NCI-H524 (cell line): Measurements from ENCODE around the gene CYREN.

ENCODE experiments used
- DNase-seq, 2 experiments: peaks; one replicate each; lab custom pipeline; 2025; lab: John Stamatoyannopoulos, UW

CYREN gene

DNA sequence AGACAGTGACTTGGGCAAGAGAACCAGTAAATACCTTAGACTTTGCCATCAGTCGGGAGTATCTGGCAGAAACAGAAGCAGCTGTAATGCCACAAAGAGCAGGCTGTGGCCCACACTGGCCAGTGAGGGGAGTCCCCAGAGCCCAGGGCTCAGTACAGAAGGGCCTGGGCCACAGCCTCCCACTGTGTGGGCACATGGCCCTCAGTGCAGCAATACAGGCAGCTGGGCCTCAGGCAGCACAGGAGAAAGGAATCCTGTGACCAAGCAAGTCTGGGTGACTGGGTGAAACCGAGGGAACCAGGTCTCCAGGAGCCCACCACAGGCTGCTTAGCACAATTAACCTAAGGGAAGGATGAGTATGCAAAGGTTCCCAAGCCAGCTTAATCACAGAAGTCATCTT lies 26.8 kb upstream of the CYREN start:
- DNase-seq: no peak

DNA sequence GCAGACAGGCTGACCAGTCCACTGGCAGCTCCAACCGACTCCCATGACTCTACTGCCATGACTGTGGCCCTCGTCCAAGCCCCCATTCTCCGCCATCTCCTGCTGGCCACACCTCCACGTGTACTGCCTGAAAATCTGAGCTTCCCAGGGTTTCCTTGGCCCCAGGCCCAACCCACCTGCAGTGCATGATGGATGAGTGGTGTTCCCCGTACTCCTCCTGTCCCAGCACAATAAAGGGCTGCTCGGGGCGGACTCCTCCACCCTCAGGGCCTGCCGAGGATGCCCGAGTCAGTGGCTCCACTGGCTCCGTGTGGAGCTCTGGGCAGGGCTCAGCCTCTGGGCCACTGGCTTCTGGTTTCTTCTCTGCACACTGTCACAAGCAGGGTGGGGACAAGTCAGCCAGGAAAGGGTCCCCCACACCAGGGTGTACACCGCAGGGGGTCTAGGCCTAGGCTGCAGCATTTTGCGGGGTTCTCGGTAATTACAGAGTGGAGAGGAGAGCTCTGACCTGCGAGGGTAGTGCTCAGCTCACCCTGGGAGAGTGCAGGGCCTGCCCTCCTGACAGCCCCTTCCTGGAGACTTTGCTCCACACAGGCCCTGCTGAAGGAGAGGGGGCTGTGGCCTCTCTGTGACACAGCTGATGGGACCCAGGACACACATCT lies 25.6 kb upstream of the CYREN start:
- no peak for DNase-seq

GRCh38 chr7:135195156-135195555 lies 24.6 kb upstream of the CYREN start:
- no peak for DNase-seq

DNA sequence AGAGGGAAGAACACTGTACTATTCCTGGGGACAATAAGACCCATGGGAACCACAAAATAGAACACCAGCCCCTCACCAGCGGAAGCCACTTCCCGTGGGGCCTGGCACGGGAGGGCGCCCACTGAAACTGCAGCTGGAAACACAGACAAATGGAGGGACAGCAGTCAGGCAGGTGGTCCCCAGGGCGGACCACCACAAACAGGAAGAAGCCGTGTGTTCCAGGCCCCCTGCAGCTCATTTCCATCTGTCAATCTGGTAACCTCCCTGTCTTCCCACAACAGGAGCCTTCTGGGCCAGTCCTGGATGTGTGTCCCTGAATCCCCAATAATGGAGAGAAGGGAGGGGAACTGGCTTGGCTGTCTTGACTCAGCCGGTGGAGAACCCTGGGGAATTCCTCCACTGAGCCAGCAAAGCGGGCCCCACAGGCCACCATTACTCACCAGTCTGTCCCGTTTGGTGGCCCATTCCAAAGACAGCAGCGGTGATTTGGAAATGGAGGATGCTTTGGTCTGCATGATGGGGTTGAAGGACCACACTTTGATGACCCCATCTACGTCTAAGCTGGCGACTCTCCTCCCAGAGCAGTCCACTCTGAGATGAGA lies 24.1 kb upstream of the CYREN start:
- DNase-seq: no peak

DNA sequence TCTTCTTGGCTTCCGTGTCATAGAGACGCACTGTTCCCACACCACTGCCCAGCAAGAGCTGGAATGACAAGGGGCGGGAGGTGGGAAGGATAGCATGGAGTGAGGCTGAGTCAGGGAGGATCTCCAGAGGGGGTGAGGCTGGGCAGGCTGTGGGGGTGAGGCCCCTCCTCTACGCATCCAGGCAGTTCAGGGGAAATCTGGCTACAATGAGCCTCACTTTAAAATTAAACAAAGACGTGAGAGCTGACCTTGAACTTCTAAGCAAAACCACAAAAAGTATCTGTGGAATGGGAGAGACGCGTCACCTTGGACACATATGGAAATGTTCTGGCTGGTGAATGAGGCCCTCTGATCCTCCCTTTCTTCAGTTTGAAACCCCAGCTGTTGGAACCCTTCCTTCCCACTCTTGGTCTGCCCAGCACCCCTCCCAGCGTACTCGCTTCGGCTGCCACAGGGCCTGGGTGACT lies 23.1 kb upstream of the CYREN start:
- DNase-seq: no peak

- no peak for DNase-seq
Observed at GRCh38 chr7:135192914-135193536, 22.5 kb upstream of the CYREN start.

- no peak for DNase-seq
Observed at GRCh38 chr7:135190703-135191102, 20.2 kb upstream of the CYREN start.

DNA sequence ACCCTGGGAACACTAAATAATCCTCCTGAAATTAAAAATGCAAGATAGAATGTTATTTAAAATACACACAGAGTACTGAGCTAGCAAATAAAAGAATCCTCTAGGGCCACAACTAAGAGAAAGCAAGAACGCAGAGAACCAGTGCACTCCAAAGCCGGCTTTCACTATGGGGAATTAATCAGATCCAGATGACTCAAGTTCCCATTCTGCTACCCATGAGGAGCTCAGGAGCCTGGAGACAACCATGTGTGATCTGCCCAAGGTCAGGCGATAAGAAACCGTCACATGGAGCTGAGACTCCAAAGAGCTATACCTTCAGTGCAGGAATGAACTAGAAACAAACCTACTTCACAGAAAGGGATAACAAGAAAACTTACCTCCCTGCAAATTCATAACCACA lies 19.5 kb upstream of the CYREN start:
- no peak for DNase-seq

DNA sequence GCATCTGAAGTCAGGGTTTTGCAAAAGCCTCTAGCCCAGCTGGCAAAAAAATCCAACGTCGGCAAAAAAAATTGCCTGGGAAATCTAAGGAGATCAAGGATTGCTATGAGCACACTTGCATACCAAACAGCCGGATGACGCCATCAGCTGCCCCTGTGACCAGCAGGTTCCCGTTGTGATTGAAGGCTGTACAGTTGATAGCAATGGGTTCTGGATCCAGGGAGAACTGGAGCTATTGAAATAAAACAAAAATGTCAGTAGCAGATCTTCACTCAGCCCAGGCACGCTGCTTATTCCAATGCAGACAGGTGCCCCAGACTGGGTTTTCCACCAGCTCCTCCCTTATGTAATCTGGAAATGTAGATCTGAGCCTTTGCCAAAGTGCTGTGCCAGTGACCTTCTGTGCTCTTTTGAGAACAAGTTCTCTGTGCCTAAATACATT lies 18.7 kb upstream of the CYREN start:
- no peak for DNase-seq

- DNase-seq: no peak
Observed at GRCh38 chr7:135188298-135188984, 17.9 kb upstream of the CYREN start.

- no peak for DNase-seq
Observed at GRCh38 chr7:135186841-135187253, 16.3 kb upstream of the CYREN start.

- DNase-seq: no peak
Observed at GRCh38 chr7:135186261-135186540, 15.7 kb upstream of the CYREN start.

- no peak for DNase-seq
Observed at GRCh38 chr7:135185471-135186260, 15.2 kb upstream of the CYREN start.

- DNase-seq: no peak
Observed at GRCh38 chr7:135184254-135184841, 13.8 kb upstream of the CYREN start.

DNA sequence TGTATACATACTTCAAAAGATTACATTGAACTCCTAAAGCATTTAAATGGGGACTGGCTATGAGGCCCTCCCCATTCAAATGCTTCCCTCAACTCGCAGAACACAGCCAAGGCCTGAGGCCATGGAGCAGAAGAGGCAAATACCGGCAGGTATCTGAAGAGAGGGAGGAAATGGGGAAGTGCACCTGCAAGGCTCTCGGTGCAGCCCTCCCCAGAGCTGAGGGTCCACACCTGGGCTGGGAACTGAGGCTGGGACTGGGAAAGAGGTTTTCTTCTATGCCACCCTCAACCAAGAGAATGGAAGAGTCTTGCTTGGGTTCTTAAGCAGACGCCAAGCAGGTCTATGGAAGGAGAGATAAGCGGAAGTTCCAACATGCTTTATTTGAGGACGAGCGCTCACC lies 13.0 kb upstream of the CYREN start:
- DNase-seq: no peak

DNA sequence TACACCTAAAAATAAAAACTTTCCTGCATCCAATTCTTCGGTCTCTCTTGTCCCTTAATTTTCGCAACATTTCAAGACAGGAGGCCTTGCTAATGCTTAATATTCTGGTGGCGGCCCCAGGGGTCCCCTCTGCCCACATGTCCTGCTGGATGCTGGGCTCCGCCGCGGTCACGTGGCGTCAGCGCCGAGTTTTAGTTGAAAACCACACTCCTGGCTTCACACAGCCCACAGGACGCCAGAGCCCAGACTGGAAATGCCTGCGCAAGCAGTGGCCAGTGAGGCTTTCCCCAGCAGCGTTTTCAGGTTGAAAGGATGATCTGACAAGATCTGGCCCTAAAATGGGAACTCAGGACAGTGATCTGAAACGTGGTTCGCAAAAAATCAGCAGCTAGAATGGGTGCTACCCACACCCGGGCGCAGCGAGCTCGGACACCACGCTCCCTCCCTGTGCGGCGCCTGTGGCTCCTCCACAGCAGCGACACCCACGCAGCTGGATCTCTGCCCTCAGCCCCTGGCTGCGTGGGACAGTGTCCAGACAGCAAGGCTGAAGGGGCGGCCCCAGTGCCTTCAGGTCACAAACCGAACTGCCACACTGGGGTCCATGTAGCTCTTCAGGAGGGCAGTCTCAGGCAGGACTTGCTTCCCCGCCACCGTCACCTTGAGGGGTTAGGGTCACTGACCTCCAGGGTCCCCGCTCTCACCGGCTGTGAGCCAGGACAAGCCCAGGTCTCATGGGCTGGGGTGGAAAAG lies 11.6 kb upstream of the CYREN start:
- no peak for DNase-seq

GRCh38 chr7:135181261-135181928 lies 10.9 kb upstream of the CYREN start:
- DNase-seq: no peak

DNA sequence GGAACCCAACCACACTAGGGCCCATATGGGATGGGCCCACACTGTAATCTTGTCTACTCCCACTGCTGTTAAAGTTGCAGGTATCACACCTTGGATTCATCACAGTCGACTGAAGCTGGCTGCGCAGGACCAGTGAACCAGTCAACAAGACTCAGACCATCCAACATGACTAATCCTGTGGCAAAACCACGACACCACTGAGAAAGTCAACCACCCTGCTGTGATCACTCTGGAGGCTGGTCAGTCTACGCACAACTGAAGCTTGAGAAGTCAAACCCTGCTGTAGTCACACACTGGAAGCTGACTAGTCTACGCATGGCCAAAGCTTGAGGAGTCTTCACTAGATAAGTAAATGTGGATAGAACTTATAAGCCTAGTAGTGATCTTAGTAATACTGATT lies 9.6 kb upstream of the CYREN start:
- DNase-seq: no peak

DNA sequence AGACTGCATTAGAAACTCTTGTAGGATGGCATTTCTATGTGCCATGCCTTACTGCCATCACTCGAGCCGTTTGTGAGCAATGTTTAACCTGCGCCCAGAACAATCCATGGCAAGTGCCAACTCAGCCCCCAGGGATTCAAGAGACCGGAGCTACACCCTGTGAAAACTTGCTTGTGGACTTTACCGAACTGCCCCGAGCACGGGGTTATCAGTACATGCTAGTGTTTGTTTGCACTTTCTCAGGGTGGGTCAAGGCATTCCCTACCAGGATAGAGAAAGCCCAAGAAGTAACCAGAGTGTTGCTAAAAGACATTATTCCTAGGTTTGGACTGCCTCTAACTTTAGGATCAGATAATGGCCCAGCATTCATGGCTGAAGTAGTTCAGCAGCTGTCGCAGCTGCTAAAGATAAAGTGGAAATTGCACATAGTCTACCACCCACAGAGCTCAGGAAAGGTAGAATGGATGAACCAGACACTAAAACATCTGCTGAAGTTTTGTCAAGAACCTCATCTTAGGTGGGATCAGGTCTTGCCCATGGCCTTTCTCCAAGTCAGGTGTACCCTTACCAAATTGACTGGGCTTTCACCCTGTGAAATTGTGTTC lies 8.9 kb upstream of the CYREN start:
- DNase-seq: no peak

GRCh38 chr7:135178364-135178763 lies 7.9 kb upstream of the CYREN start:
- no peak for DNase-seq
